ENCODE results near the gene MMP28.

Gene MMP28

GRCh38 chr17:35726953-35727460, 68.4 kb downstream of the MMP28 start:
- no peak for DNase-seq (ENCODE audit: low read depth in 4 of 4, low spot score in 1 of 4)

DNA sequence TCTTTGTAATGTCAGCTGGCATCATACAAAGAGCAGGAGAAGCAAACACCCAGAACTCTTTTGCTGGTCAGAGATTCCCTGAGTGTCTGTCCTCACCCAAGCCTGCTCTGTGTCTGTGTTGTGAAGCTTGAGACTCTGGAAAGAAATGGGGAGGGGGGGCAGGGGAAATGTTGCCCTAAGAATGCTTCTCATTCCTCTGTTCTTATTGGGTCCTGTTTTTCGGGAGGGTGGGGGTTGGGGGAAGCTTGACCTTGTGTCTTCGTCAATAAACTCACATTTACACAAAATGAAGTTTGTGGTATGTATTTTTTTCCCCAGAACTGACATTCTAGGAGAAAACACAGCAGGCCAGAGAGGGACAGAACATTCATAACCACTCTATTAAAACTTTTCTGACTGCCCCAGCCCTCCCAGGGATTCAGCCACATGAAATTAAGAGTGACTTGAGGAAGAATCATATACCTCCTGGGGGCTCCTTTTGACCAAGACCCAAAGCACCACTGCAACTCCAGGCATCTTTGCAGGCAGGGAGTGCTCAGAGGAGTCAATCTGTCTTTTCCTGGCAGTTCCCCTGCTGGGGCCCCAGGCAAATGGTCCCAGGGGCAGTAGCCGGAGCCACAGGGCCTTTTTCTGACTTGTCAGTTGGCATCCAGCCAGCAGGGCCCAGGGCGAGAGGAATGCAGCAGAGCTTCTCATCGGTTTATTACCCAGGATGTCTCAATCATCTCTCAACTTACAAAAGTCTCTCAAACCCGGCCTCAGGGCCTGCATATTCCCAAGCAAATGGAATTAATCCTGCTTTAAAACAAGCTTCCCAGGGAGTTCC, 69.1 kb downstream of the MMP28 start:
- no peak for DNase-seq (ENCODE audit: low read depth in 4 of 4, low spot score in 1 of 4)

- DNase-seq (ENCODE audit: low read depth in 4 of 4, low spot score in 1 of 4), result no peak
Measured at GRCh38 chr17:35725802-35726126, 69.7 kb downstream of the MMP28 start.

- DNase-seq (ENCODE audit: low read depth in 4 of 4, low spot score in 1 of 4), result no peak
Measured at GRCh38 chr17:35725058-35725457, 70.4 kb downstream of the MMP28 start.

DNA sequence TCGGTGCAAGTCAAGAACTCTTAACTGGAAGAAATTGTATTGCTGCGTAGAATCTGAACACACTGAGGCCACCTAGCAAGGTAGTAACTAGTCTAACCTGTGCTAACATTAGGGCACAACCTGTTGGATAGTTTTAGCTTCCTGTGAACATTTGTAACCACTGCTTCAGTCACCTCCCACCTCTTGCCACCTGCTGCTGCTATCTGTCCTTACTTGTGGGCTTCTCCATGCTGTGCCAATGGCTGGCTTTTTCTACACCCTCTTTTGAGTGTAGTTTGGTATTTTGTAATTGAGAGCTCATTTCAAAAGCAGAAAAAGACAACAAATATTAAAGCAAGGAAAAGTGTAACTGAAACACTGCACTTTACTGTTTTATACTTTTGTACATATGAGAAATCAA, 71.7 kb downstream of the MMP28 start:
- DNase-seq (ENCODE audit: low read depth in 4 of 4, low spot score in 1 of 4), result no peak

DNA sequence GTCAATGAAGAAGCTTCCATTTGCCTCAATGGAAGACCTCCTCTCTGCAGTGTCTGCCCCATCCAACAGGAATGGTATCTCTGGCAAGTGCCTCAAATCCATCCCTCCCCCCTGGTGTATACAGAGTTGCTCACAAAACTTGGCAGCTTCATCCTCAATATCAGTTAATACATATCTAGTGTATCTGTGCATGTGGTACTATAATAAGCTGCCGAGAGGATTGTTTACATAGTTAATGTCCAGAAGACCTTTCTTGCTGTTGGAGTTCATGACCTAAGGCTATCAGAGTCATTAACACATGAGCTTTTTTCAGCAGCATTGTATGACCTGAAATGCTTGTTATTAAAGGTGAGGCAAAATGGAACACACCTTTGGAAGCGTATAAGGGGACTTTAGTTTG, 78.0 kb downstream of the MMP28 start:
- no peak for DNase-seq (ENCODE audit: low read depth in 4 of 4, low spot score in 1 of 4)

- no peak for DNase-seq (ENCODE audit: low read depth in 4 of 4, low spot score in 1 of 4)
Measured at GRCh38 chr17:35716897-35717465, 78.5 kb downstream of the MMP28 start.

DNA sequence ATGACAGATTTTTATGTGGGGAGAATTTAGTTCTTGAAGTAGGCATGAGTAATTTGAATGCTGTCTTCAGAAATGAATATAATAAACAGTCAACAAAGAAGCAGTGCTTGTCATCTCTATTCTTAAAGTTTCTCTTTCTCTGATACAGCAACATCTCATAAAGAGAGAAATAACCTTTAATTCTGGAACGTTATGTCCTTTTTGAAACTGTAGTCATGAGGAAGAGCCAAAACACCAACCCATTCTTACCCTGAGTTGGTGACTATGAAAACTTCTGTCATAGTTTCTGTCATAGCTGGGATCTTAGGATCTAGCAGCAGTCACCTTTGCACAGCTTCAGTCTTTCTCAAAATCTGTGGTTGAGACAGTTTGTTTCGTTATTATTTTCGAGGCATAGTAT, 79.3 kb downstream of the MMP28 start:
- DNase-seq (ENCODE audit: low read depth in 4 of 4, low spot score in 1 of 4), result no peak
